GM18868 (cell line): Measurements from ENCODE around the gene KPNA1.
"Not testable (repeated sequence)": the region's sequence is repeated elsewhere in the genome, so short reads cannot be mapped to it uniquely, and the experiment has no call there.

Experiments used
- ATAC-seq: cut with Tn5 transposase; IDR thresholded peaks from one replicate; pipeline ENCODE4 v1.9.1; 2021; ENCODE audit warnings: mild to moderate bottlenecking, moderate library complexity; ENCODE audit not compliant: unreplicated experiment

Gene KPNA1

DNA sequence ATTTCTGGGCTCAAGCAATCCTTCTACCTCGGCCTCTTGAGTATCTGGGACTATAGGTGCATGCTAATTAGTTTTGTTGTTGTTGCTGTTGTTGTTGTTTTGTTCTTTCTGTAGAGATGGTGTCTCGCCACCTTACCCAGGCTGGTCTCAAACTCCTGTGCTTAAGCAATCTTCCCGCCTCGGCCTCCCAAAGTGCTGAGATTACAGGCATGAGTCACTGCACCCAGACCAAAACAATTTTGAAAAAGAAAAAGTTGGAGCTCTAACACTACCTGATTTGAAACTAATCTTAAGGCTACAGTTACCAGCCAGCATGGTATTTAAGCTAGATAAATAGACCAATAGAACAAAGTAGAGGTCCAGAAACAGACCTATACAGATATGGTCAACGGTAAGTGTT, 29.8 kb downstream of the KPNA1 start:
- no peak for ATAC-seq

DNA sequence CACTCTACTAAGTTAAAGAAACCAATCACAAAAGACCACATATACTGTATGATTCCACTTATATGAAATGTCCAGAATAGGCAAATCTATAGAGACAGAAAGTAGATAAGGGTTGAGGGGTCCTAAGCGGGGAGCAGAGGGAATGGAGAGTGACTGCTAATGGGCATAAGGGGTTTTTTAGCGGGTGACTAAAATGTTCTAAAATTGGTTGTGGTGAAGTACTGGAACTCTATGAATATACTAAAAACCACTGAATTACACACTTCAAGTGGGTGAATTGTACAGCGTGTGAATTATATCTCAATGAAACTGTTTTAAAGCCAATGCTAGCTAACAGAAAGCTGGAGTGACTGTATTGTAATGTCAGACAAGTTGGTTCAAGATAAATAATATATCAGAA, 33.3 kb downstream of the KPNA1 start:
- no peak for ATAC-seq

DNA sequence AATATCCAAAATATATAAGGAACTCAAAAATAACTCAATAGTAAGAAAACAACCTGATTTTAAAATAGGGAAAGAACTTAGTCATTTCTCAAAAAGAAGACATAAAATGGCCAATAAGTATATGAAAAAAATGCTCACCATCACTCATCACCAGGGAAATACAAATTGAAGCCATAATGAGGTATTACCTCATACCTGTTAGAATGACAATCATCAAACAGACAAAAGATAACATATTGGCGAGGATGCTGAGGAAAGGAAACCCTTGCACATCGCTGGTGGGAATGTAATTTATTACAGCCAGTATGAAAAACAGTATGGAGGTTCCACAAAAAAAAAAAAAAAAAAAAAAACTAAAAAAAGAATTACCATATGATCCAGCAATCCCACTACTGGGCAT, 38.2 kb downstream of the KPNA1 start:
- no peak for ATAC-seq

- ATAC-seq: no peak
These were observed 39.4 kb downstream of the KPNA1 start for GRCh38 chr3:122475316-122475715.

DNA sequence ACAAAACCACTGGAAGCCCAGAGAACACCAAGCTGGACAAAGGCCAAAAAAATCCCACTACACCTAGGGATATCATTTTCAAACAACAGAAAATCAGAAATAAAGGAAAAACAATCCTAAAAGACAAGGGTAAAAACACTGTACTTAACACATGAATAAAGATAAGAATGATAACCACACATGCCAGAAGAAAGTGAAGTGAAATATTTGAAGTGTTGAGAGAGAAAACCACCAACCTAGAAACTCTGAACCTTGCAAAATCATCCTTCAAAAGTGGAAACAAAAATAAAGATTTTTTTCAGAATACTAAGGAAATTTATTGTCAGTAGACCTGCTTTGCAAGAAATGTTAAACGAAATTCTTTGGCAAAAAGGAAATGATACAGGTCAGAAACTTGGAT, 45.1 kb downstream of the KPNA1 start:
- no peak for ATAC-seq

GRCh38 chr3:122468896-122469533, 45.7 kb downstream of the KPNA1 start:
- ATAC-seq: no peak

DNA sequence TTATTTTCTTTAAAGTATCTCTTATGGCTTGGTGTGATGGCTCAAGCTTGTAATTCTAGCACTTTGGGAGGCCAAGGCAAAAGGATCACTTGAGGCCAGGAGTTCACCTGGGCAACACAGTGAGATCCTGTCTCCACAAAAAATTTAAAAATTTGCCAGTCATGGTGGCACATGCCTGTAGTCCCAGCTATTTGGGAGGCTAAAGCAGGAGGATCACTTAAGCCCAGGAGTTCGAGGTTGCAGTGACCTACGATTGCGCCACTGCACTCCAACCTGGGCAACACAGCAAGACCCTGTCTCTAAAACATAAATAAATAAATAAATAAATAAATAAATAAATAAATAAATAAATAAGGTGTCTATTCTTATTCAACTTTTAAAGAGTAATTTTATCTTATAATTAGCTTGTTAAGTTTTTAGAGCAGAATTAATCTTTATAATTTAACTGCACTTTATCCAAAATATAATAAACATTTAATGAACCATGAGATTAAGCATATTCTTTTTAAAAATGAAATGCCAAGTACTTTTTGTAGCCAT, 48.0 kb downstream of the KPNA1 start:
- no peak for ATAC-seq

DNA sequence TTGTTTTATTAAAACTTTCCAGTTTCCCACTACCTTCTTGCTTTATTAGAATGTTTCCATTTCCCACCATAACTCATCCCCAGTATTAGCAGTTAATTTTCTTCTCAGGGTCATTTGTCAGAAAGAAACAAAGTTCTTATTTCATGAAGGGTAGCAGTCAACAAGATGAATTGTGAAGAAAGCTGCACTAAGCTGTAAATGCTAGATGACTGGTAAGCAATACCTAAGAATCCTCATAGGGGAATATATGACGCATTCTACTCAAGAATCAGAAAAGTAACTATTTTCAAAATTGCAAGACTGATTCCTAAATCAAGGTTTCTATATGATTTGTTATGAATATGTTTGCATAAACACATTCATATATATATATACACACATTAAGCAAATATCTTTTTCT, 50.1 kb downstream of the KPNA1 start:
- no peak for ATAC-seq

GRCh38 chr3:122462406-122462805, 52.3 kb downstream of the KPNA1 start:
- no peak for ATAC-seq

- ATAC-seq: no peak
These were observed 52.9 kb downstream of the KPNA1 start for GRCh38 chr3:122461806-122462205.

- ATAC-seq: no peak
These were observed 55.7 kb downstream of the KPNA1 start for GRCh38 chr3:122458992-122459391.

- no peak for ATAC-seq
These were observed 57.0 kb downstream of the KPNA1 start for GRCh38 chr3:122457706-122458105.

DNA sequence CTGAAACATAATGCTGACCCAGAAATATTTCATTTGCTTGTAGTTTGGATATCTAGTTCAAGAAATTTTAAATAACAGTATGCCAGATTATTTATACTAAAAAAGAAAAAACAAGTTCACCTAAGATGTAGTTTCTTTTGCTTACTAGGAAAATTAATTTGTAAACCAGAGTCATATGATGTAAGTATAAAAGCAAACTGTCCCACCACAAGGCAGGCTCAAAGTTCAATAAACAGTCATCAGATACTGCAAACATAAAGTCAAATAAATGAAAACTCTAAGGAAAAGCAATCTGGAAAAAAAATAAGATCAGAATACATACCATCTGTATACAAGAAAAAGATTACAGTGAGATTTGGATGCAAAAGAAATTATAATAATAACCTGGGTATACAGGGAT, 58.7 kb downstream of the KPNA1 start:
- no peak for ATAC-seq

DNA sequence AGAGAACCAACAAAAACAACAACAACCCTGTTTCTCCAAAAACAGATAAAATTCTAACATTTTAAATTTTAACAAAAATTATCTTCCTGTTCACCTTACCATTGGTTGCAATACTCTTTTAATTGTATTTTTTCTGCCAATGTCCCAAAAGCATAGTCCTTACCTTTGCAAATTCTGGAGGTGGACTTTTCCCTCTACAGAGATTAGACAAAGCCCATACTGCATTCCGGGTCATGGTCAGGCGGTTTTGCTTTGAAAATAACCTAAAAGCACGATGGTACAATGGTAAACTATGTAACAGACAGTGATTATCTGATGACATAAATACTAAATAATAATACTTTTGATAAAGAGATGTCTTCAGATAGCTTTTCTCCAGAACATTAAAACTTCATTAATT, 63.4 kb downstream of the KPNA1 start:
- no peak for ATAC-seq

- not testable (repeated sequence) for ATAC-seq
These were observed 66.5 kb downstream of the KPNA1 start for GRCh38 chr3:122448218-122448617.

- ATAC-seq: not testable (repeated sequence)
These were observed 70.2 kb downstream of the KPNA1 start for GRCh38 chr3:122444491-122444887.

DNA sequence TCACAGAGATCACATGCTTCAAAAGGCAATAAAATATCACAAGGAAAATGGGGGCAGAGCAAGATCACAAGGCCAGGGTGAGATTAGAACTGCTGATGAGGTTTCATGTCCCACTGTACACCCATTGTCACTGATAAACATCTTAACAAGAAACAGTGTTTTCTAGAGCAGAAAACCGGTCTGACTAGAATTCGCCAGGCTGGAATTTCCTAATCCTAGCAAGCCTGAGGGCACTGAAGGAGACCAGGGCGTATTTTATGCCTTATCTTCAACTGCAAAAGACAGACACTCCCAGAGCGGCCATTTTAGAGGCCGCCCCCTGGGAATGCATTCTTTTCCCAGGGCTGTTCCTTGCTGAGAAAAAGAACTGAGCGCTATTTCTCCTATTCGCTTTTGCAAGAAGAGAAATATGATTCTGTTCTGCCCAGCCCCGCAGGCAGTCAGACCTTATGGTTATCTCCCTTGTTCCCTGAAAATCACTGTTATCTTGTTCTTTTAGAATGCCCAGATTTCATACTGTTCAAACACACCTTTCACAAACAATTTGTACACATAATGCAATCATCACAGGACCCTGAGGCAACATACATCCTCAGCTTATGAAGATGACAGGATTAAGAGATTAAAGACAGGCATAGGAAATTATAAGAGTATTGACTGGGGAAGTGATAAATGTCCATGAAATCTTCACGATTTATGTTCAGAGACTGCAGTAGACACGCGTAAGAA, 70.8 kb downstream of the KPNA1 start:
- not testable (repeated sequence) for ATAC-seq

DNA sequence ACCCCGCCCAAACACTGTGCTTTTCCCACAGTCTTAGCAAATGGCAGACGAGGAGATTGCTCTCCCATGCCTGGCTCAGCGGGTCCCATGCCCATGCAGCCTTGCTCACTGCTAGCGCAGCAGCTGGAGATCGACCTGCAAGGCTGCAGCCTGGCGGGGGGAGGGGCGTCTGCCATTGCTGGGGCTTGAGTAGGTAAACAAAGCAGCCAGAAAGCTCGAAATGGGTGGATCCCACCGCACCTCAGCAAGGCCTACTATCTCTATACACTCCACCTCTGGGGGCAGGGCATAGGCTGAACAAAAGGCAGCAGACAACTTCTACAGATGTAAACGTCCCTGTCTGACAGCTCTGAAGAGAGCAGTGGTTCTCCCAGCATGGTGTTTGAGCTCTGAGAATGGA, 71.6 kb downstream of the KPNA1 start:
- ATAC-seq: no peak

- no peak for ATAC-seq
These were observed 78.8 kb downstream of the KPNA1 start for GRCh38 chr3:122435950-122436349.

DNA sequence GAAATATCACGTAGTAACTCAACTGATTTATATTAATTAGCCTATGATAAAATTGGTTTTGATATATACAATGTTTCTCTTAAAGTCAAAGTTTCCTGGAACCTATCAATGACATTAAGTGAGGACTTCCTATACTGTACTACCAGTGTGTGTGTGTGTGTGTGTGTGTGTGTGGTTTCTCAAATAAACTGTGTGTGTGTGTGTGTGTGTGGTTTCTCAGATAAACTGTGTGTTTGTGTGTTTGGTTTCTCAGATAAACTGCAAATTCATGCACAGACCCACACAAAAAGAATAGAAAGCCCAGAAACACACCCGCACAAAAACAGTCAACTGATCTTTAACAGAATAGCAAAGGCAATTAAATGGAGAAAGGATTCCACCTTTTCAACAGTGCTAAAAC, 84.4 kb downstream of the KPNA1 start:
- no peak for ATAC-seq

DNA sequence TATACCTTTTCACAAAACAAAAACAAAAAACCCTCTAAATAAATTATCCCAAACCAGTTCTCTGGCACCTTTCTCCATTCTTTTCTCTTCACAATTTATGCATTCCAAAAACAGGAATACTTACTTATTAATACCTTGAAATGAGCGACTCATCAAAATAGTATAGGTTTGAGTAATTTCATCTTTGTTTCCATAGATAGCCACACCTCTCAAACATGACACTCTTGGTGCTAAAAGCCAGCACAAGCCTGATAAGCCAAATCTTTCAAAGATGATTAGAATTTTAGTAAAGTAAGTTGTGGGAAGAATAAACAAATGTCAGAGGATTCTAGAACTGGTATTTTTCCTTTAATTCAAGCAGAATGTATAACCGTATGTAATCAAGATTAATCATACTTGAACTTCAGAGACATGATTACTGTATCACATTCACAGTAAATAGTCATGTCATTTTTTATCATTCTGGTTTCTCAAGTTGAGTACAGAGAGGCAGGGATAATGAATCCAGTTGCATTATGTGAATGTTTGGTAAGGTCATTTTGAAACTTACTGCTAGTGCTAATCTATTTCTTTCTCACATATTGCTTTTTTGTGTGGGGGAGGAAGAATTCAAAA, 86.8 kb downstream of the KPNA1 start:
- ATAC-seq: no peak

GRCh38 chr3:122421836-122422235, 92.9 kb downstream of the KPNA1 start:
- no peak for ATAC-seq
